ENCODE data around the gene YDJC. TPM values are rescaled to one million over a fixed set of nuclear protein-coding genes. Genes with fewer than 3 reads are reported as not detected.

YDJC gene
- total and polyA plus RNA-seq, 7 donors, result 2.4 to 5.8 (median 4.0) TPM

DNA sequence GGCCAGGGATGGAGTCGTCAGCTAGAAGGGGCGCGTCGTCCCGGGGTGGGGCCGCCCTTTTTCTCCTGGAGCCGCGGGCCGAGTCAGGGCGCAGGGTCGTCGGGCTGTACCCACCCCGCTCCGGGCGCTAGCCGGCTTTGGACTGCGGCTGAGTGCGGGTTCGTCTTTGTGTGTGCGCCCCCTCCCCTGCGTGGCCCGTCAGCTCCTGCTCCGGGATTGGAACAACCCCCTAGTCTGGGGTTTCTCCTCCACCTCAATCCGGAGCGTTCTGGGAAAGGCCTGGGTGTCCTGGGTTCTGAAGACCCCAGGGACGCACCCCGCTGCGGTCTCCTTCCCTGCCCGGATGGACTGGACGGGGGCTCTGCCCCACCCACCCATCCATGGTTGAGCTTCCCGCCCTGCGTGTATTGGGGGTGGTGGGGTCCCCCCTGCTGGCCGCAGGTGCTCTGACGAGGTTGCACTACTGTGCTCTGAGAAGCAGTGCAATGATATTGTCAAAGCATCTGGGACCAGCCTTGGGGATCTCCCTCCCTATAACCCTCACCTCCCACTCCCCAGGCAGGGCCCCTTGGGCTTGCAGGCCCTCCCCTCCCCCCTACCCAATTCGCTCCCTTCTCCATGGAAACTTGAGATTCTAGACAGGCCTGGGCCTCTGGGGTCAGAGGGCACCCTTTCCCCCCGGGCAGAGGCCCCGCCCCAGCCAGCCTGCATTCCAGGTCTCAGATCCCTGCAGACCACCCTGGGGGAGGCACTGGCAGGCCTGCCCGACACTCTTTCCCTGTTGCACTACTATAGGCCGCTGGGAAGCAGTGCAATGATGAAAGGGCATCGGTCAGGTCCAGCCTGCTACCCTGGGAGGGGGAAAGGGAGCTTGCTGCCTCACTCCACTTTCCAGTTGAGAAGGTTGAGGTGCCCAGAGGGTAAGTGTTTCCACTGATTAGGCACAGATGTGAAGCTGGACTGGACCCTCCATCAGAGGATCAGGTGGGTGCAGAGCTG lies 23.0 kb upstream of the YDJC start:
- intact Hi-C loops (cut with DNase I), result no loop called here

GRCh38 chr22:21652010-21652546 lies 22.3 kb upstream of the YDJC start:
- intact Hi-C loops (cut with DNase I), result no loop called here
- ATAC-seq, result peak; percentile 87 to 97 (median 92)
- no peak for TF ChIP-seq CTCF (IDR thresholded peaks at IDR 0.05)
- WGBS, 3 donors, result 0 to 1% (median 0%) methylated on average over 41 to 44 of the region's 44 CpGs
- H3K4me1 ChIP-seq, result peaks cover 10% of the 10 kb centered on the region
- no peaks in the 10 kb centered on the region for H3K36me3 ChIP-seq (ENCODE audit: insufficient read depth in 1 of 2, low read depth in 1 of 2)
- DNase-seq, result peak; percentile 90
- peaks cover 0 to 3% (median 2%) of the 10 kb centered on the region in 3 donors for H3K27me3 ChIP-seq (ENCODE audit: insufficient read depth in 3 of 3, low read length in 2 of 3)
- H3K4me3 ChIP-seq, result peak overlapping the region; percentile 66
- no peaks in the 10 kb centered on the region for H3K9me3 ChIP-seq
- no peak overlapping the region for H3K27ac ChIP-seq

More for the DNA sequence above, 23.0 kb upstream of the YDJC start:
- ATAC-seq (peak in 2 of 4 donors; percentile 8 to 13), DNase-seq (no peak)
- TF ChIP-seq CTCF (IDR thresholded peaks at IDR 0.05), result no peak
- Histone ChIP-seq H3K9me3 (no peaks in the 10 kb centered on the region), H3K4me1 (peaks cover 15% of the 10 kb centered on the region), H3K27me3 (ENCODE audit: insufficient read depth in 3 of 3, low read length in 2 of 3) (peaks cover 0 to 10% (median 4%) of the 10 kb centered on the region in 3 donors), H3K36me3 (ENCODE audit: insufficient read depth in 1 of 2, low read depth in 1 of 2) (no peaks in the 10 kb centered on the region), H3K4me3 (peak overlapping the region; percentile 66), H3K27ac (no peak overlapping the region)
- WGBS, 3 donors, result 25 to 31% (median 27%) methylated on average over 30 to 40 of the region's 40 CpGs

- no peak overlapping the region for H3K27ac ChIP-seq
- no peaks in the 10 kb centered on the region for H3K27me3 ChIP-seq (ENCODE audit: insufficient read depth in 3 of 3, low read length in 2 of 3)
- ATAC-seq, result peak; percentile 7 to 51 (median 29)
- no peaks in the 10 kb centered on the region for H3K9me3 ChIP-seq
- H3K36me3 ChIP-seq (ENCODE audit: insufficient read depth in 1 of 2, low read depth in 1 of 2), result no peaks in the 10 kb centered on the region
- H3K4me1 ChIP-seq, result peaks cover 10% of the 10 kb centered on the region
- intact Hi-C loops (cut with DNase I), result no loop called here
- H3K4me3 ChIP-seq, result peak overlapping the region; percentile 66
- DNase-seq, result no peak
- 2% methylated on average over 29 of the region's 29 CpGs for WGBS, 3 donors
- no peak for TF ChIP-seq CTCF (IDR thresholded peaks at IDR 0.05)
These were observed 21.7 kb upstream of the YDJC start for GRCh38 chr22:21651521-21652009.

GRCh38 chr22:21650823-21651520 lies 21.1 kb upstream of the YDJC start:
- no peak for ATAC-seq
- DNase-seq, result no peak
- TF ChIP-seq CTCF (IDR thresholded peaks at IDR 0.05), result no peak
- no peak overlapping the region for H3K27ac ChIP-seq
- H3K27me3 ChIP-seq (ENCODE audit: insufficient read depth in 3 of 3, low read length in 2 of 3), result no peaks in the 10 kb centered on the region
- H3K4me3 ChIP-seq, result peak overlapping the region; percentile 66
- peaks cover 10% of the 10 kb centered on the region for H3K4me1 ChIP-seq
- 18 to 24% (median 21%) methylated on average over 6 of the region's 6 CpGs for WGBS, 3 donors
- intact Hi-C loops (cut with DNase I), result no loop called here
- H3K36me3 ChIP-seq (ENCODE audit: insufficient read depth in 1 of 2, low read depth in 1 of 2), result no peaks in the 10 kb centered on the region
- H3K9me3 ChIP-seq, result no peaks in the 10 kb centered on the region
